HG02642 (cell line): Measurements from ENCODE around the gene RAB7B.
A peak's percentile ranks its signal among the peaks of the same experiment; 100 is the strongest.

Experiments
- ATAC-seq: cut with Tn5 transposase; IDR thresholded peaks from one replicate; pipeline ENCODE4 v1.9.1; 2021; ENCODE audit warnings: mild to moderate bottlenecking; ENCODE audit not compliant: unreplicated experiment, poor library complexity

The RAB7B gene

DNA sequence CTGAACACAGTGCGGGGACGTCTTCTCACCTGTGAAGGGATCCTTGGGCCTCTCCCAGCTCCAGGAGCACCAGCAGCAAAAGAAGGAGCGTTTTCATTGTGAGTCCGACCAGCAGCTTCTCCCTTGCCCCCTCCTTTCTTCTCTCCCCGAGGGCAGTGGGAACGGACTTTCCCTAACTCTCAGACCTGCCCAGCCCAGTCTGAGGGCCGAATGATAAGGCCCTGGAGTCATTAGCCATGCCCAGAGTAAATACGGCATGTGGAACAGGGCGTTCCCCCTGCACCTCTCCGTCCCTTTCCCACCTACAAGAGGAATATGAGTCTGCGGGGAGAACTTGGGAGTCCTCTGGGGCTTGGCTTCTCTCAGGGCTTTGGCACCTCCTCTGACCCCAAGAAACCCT is 20.5 kb upstream of the RAB7B start, which contains the start of gene CTSE:
Gene CTSE, minus strand, starts transcription at position 201 of the 400 bp plus-strand sequence. Its CDS starts 104 bp downstream, at position 97.
- ATAC-seq, result no peak

DNA sequence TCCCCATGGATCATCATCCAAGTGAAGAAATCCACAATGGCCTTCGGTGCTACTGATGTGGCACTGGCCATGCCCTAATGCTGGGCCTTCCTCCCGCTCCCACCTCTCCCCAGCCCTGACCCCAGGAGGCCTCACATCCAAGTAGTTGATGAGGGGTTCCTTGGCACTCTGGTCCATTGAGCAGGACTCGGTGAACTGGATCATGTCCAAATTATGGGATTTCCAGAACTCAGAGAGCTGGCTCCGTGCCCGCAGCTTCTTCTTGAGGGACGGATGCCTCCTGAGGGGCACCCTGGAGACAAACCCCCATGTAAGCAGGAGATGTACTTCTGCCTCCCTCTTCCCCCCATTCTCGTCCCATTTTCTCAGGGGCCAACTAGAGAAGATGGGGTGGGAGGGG is 19.6 kb upstream of the RAB7B start:
- no peak for ATAC-seq

DNA sequence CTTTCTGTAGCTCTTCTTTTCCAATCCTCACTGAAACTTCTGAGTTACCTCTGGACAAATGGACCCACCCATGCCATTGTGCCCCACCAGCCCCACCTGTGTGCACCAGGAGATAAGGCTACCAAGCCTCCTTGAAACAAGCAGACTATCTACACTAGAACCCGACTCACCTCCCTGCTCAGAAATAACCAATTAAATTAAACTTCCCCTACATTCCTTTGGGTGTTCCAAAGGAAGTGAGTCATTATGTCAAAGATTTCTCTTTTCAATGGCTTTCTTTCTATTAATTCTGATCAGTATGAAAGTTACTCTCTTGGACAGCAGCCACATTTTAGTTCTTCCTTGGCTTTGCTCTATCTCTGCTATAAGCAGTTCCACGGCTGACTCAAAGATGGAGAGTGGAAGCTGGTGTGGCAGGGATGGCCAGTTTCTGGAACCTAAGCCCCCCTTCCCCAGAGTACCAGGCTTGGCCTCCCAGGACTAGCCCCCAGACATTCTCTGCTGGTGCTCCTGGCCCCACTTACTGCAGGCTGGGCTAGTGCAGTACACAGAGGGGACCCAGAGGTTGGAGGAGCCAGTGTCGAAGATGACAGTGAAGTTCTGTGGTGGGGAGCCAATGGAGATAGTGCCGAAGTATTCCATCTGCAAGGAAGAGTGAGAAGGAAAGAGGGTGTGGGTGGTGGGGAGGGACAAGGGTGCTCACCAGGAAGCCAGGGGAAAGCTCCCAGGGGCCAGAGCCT is 18.6 kb upstream of the RAB7B start:
- ATAC-seq, result no peak

- no peak for ATAC-seq
Observed at GRCh38 chr1:206021008-206021625, 17.9 kb upstream of the RAB7B start.

- ATAC-seq, result no peak
Observed at GRCh38 chr1:206020393-206021007, 17.3 kb upstream of the RAB7B start.

DNA sequence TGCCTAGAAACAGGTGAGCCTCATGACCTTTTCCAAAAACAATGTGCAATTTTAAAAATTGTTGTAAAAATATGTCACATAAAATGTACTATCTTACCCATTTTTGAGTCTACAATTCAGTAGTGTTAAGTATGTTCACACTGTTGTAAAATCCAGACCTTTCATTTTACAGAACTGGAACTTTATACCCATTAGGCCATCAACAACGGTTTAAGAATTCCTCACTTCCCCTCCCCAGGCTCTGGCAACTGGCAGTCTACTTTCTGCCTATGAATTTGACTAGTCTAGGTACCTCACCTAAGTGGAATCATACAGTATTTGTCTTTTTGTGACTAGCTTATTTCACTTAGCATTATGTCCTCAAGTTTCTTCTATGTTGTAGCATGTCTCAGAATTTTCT is 11.9 kb upstream of the RAB7B start:
- no peak for ATAC-seq

GRCh38 chr1:206014601-206015000 is 11.4 kb upstream of the RAB7B start:
- ATAC-seq, result no peak

DNA sequence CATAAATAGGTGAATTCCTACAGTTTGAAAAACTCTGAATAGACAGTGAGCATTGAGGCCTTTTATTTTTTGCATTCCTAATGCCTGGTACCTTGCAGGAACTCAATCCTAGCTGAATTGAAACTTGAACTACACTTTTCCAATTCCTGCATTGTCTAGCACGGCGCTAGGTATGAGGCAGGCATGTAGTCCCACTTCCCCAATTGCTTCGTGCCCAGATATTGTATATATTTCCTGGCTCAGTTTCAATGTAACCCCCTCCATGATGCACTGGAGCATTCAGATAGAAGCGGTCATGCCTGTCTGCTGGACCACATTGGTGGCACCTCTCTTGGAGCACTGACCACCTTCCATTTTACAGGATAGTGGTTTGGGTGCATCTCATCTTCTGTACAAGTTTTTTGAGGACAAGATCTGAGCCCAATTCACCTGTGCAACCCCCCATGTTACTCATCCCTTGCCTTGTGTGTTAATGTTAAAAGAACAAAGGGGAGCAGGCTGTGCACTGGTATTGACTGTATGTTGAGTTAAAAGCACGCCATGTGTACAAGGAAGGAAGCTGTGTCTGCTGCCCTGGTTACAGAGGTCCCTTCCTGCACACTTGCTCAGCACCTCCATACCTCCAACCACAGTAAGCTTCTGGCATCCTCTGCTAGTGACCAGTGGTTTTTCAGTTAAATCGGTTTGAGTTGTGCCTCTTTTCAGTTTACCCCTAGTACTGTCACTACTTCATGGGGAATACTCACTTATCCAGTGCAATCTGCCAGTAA is 10.0 kb upstream of the RAB7B start:
- no peak for ATAC-seq

- peak; percentile 97 for ATAC-seq
Observed at GRCh38 chr1:206012086-206012859, 9.1 kb upstream of the RAB7B start.

- no peak for ATAC-seq
Observed at GRCh38 chr1:206011057-206011456, 7.9 kb upstream of the RAB7B start.

GRCh38 chr1:206010060-206010459 is 6.9 kb upstream of the RAB7B start:
- no peak for ATAC-seq

- no peak for ATAC-seq
Observed at GRCh38 chr1:206006946-206007345, 3.8 kb upstream of the RAB7B start.

DNA sequence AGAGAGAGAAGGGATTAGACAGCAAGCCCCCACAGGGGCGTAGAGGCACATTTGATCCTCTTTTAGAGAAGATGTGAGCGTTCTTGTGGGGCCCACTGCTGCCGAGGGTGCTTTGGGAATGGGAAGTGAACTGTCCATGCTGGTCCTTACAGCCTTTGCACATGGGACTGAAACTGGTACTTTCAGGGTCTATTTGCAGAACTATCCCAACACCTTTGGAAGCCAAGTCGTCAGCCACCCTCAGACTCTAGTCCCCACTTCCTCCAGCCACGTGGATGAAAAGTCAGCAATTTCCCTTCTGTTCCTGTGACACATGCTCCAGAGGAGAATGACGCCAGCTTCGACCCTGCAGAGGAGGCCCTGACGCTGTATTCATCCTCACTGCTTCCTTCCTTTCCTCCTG is 2.6 kb upstream of the RAB7B start:
- no peak for ATAC-seq

DNA sequence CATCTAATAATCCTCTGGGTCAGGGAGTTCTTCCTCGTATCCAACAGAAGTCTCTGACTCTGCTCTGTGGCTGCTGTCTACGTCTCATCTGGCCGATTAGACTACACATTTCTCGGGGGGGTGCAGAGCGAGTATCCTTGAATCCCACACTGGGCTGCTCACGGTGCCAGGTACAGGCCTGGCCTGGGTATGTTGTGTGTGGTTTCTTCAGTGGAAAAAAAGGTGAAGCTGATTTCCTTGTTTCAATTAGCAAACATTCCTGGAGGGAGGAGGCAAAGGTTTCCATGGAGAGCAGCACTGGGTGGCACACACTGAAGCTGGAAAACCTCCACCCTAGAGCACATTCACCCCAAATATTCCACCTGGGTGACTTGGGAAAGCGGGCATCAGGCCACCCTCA is 2.0 kb upstream of the RAB7B start:
- no peak for ATAC-seq

DNA sequence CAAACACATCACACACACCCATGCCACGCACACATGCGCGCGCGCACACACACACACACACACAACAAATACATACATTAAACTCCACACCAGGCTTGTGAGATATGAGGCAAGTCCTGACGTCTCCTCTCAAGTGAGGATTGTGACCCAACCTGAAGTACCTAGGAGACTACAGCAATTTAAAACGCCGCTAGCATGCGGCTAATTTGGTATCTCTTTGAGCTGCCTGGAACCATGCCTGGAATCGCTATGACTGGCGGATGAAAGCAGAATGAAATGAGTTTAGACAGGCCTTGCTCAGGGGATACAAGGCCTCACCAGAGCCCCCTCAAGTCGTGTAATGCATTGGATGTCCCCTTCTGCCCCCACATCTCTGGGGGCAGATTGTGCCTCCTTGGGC is 1.6 kb upstream of the RAB7B start:
- ATAC-seq, result no peak

GRCh38 chr1:206003854-206004800 is 932 bp upstream of the RAB7B start:
- no peak for ATAC-seq

GRCh38 chr1:206002160-206002559 is 1.0 kb downstream of the RAB7B start:
- no peak for ATAC-seq

- no peak for ATAC-seq
Observed at GRCh38 chr1:206001476-206001888, 1.7 kb downstream of the RAB7B start.
